ENCODE results near the gene BMAL1. TPM values are rescaled to one million over a fixed set of nuclear protein-coding genes. Genes with fewer than 3 reads are reported as not detected.
A peak's percentile ranks its signal among the peaks of the same experiment; 100 is the strongest.

The BMAL1 gene
- total RNA-seq, 1 donor from 2014 or later = 8.6 TPM

DNA sequence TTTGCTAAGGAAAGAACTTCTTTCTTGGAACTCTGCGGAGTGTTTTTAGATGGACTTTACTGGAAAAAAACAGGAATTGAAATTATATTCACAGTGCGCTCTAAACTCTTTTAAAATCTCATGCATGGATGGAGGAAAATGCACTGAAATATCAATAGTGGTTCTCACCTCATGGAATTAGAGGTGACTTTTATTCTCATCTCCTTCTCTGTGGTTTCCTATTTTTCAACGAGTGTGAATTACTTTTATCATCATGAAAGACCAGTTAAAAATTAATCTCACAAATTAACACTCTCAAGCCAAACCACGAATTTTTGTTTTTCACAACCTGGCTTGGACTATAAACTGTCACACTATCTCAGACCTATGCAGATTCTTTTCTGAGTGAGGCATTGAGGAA lies 16.6 kb downstream of the BMAL1 start:
- DNase-seq = no peak
- Mint-ChIP-seq H3K4me3 (ENCODE audit: unreplicated experiment) (no peak overlapping the region), H3K4me1 (ENCODE audit: low read depth, unreplicated experiment) (peaks cover 14% of the 10 kb centered on the region), H3K36me3 (ENCODE audit: unreplicated experiment) (no peaks in the 10 kb centered on the region), H3K9me3 (ENCODE audit: unreplicated experiment) (peaks cover 3% of the 10 kb centered on the region), H3K27ac (ENCODE audit: unreplicated experiment) (no peak overlapping the region), H3K27me3 (ENCODE audit: unreplicated experiment) (peaks cover 6% of the 10 kb centered on the region)
- no peak for TF ChIP-seq CTCF (IDR thresholded peaks at IDR 0.05; ENCODE audit: partially characterized antibody, unreplicated experiment)

DNA sequence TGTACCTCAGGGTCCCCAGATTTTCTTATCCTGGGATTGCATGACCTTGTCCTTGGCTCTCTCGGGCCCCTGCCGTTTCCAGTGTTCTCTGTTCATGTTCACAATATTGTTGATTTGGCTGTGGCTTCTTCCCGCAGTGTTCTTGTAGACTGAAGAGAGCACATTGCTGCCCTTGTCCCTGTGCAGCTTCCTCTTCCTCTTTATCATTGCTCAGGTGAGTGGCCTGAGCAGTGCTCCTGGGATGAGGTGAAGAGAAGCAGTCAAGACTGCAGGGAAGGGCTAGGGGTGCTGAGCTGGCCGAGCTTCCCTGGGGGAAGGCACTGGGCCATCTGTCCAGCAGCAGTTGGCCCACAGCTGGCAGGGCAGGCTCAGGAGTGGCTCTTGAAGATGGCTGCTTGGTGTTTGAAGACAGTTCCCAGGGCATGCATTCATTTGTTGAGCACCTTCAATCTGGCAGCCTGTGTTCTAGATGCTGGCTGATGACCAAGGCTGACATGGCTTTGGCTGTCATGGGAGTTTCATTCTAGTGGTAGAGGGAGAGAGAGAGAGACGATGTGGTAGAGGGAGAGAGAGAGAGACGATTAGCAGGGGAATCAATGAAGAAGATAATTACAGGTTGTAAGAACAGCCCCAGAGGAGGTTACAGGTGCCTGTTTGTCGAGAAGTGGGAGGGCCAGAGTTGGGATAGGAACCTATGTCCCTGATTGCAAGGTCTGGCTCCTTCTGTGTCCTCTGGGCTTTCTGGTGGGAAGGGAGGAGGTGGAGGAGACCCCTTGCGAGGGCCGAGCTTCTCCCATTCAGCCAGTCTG lies 17.4 kb downstream of the BMAL1 start:
- peaks cover 8% of the 10 kb centered on the region for H3K27me3 Mint-ChIP-seq (ENCODE audit: unreplicated experiment)
- H3K9me3 Mint-ChIP-seq (ENCODE audit: unreplicated experiment) = peaks cover 4% of the 10 kb centered on the region
- H3K27ac Mint-ChIP-seq (ENCODE audit: unreplicated experiment) = peak overlapping the region; percentile 59
- peaks cover 14% of the 10 kb centered on the region for H3K4me1 Mint-ChIP-seq (ENCODE audit: low read depth, unreplicated experiment)
- H3K4me3 Mint-ChIP-seq (ENCODE audit: unreplicated experiment) = peak overlapping the region; percentile 53
- no peaks in the 10 kb centered on the region for H3K36me3 Mint-ChIP-seq (ENCODE audit: unreplicated experiment)
- no peak for TF ChIP-seq CTCF (IDR thresholded peaks at IDR 0.05; ENCODE audit: partially characterized antibody, unreplicated experiment)
- no peak for DNase-seq

DNA sequence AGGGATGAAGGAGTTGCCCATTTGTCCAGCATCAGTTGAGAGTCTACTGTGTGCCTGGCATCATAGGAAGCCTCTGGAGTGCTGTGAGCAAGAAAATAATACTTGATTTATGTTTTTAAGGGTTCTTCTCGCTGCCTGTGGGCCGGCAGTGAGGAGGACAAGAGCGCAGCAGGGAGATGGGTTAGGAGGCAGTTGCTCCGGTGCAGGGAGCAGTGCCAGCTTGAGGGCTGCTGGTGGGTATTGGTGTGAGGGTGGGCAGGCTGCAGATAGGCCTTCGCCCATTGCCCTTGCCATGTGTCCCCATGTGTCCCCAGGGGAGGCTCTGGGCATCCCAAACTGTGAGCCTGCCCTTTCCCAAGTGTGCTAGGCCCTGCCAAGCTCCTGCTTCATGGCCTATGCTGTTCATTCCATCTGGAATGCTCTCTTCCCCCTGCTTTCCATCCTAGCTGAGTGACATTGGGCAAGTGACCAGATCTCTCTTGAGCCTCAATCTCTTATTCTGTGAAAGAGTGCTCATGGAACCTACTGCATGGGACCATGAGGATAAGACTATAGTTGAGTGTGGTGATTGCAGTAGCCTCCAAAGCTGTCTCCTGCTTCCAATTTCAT lies 19.8 kb downstream of the BMAL1 start:
- no peak for TF ChIP-seq CTCF (IDR thresholded peaks at IDR 0.05; ENCODE audit: partially characterized antibody, unreplicated experiment)
- H3K27me3 Mint-ChIP-seq (ENCODE audit: unreplicated experiment) = peaks cover 8% of the 10 kb centered on the region
- peaks cover 4% of the 10 kb centered on the region for H3K9me3 Mint-ChIP-seq (ENCODE audit: unreplicated experiment)
- H3K4me1 Mint-ChIP-seq (ENCODE audit: low read depth, unreplicated experiment) = peaks cover 14% of the 10 kb centered on the region
- no peak overlapping the region for H3K4me3 Mint-ChIP-seq (ENCODE audit: unreplicated experiment)
- no peak overlapping the region for H3K27ac Mint-ChIP-seq (ENCODE audit: unreplicated experiment)
- no peaks in the 10 kb centered on the region for H3K36me3 Mint-ChIP-seq (ENCODE audit: unreplicated experiment)
- no peak for DNase-seq

- peaks cover 4% of the 10 kb centered on the region for H3K9me3 Mint-ChIP-seq (ENCODE audit: unreplicated experiment)
- no peaks in the 10 kb centered on the region for H3K36me3 Mint-ChIP-seq (ENCODE audit: unreplicated experiment)
- no peak for TF ChIP-seq CTCF (IDR thresholded peaks at IDR 0.05; ENCODE audit: partially characterized antibody, unreplicated experiment)
- H3K4me3 Mint-ChIP-seq (ENCODE audit: unreplicated experiment) = no peak overlapping the region
- H3K27ac Mint-ChIP-seq (ENCODE audit: unreplicated experiment) = no peak overlapping the region
- peaks cover 12% of the 10 kb centered on the region for H3K4me1 Mint-ChIP-seq (ENCODE audit: low read depth, unreplicated experiment)
- DNase-seq = no peak
- H3K27me3 Mint-ChIP-seq (ENCODE audit: unreplicated experiment) = peaks cover 8% of the 10 kb centered on the region
Measured at GRCh38 chr11:13297917-13298356, 20.3 kb downstream of the BMAL1 start.

GRCh38 chr11:13298765-13299164 lies 21.2 kb downstream of the BMAL1 start:
- no peaks in the 10 kb centered on the region for H3K36me3 Mint-ChIP-seq (ENCODE audit: unreplicated experiment)
- no peak overlapping the region for H3K27ac Mint-ChIP-seq (ENCODE audit: unreplicated experiment)
- H3K9me3 Mint-ChIP-seq (ENCODE audit: unreplicated experiment) = peaks cover 4% of the 10 kb centered on the region
- no peak for DNase-seq
- peaks cover 12% of the 10 kb centered on the region for H3K4me1 Mint-ChIP-seq (ENCODE audit: low read depth, unreplicated experiment)
- H3K4me3 Mint-ChIP-seq (ENCODE audit: unreplicated experiment) = no peak overlapping the region
- TF ChIP-seq CTCF (IDR thresholded peaks at IDR 0.05; ENCODE audit: partially characterized antibody, unreplicated experiment) = no peak
- H3K27me3 Mint-ChIP-seq (ENCODE audit: unreplicated experiment) = peaks cover 8% of the 10 kb centered on the region
